ENCODE data around the gene PARD6A. TPM values are rescaled to one million over a fixed set of nuclear protein-coding genes. Genes with fewer than 3 reads are reported as not detected.

The PARD6A gene
- total RNA-seq, 1 experiment from 2014 or later, result 9.5 TPM

GRCh38 chr16:67661101-67661761 is 471 bp downstream of the PARD6A start:
- intact Hi-C loops (cut with micrococcal nuclease; ENCODE audit: unreplicated experiment), result no loop called here
- CTCF ChIA-PET, result interaction anchor here (1.5 to 2.1 kb wide), 3 partner anchors 100 to 140 kb away, joined by 4 to 15 read pairs (median 6); no protein-coding TSS in a partner anchor
- no peak for DNase-seq
- Mint-ChIP-seq H3K36me3 (ENCODE audit: insufficient read depth, unreplicated experiment) (peaks cover 62% of the 10 kb centered on the region), H3K27ac (ENCODE audit: unreplicated experiment) (peak overlapping the region; percentile 96), H3K9me3 (ENCODE audit: low read depth, unreplicated experiment) (no peaks in the 10 kb centered on the region), H3K4me1 (ENCODE audit: low read depth, unreplicated experiment) (no peaks in the 10 kb centered on the region), H3K4me3 (ENCODE audit: low read depth, unreplicated experiment) (peak overlapping the region; percentile 99), H3K27me3 (ENCODE audit: unreplicated experiment) (peaks cover under 1% of the 10 kb centered on the region)
- no peak for TF ChIP-seq CTCF (IDR thresholded peaks at IDR 0.05; ENCODE audit: unreplicated experiment)
- no TSS peak for BruUV-seq (replicated peaks)

GRCh38 chr16:67661886-67662652 is 1.3 kb downstream of the PARD6A start:
- BruUV-seq (replicated peaks), result TSS peak; percentile 38
- no peak for TF ChIP-seq CTCF (IDR thresholded peaks at IDR 0.05; ENCODE audit: unreplicated experiment)
- peaks cover 71% of the 10 kb centered on the region for H3K36me3 Mint-ChIP-seq (ENCODE audit: insufficient read depth, unreplicated experiment)
- H3K4me1 Mint-ChIP-seq (ENCODE audit: low read depth, unreplicated experiment), result no peaks in the 10 kb centered on the region
- intact Hi-C loops (cut with micrococcal nuclease; ENCODE audit: unreplicated experiment), result no loop called here
- CTCF ChIA-PET, result interaction anchor here (0.6 to 1.2 kb wide), 2 partner anchors 11 to 156 kb away, joined by 3 read pairs; no protein-coding TSS in a partner anchor
- no peaks in the 10 kb centered on the region for H3K9me3 Mint-ChIP-seq (ENCODE audit: low read depth, unreplicated experiment)
- peak overlapping the region; percentile 99 for H3K4me3 Mint-ChIP-seq (ENCODE audit: low read depth, unreplicated experiment)
- DNase-seq, result no peak
- no peak overlapping the region for H3K27ac Mint-ChIP-seq (ENCODE audit: unreplicated experiment)
- H3K27me3 Mint-ChIP-seq (ENCODE audit: unreplicated experiment), result no peaks in the 10 kb centered on the region

- no peak for TF ChIP-seq CTCF (IDR thresholded peaks at IDR 0.05; ENCODE audit: unreplicated experiment)
- intact Hi-C loops (cut with micrococcal nuclease; ENCODE audit: unreplicated experiment), result no loop called here
- no TSS peak for BruUV-seq (replicated peaks)
- Mint-ChIP-seq H3K4me1 (ENCODE audit: low read depth, unreplicated experiment) (no peaks in the 10 kb centered on the region), H3K27me3 (ENCODE audit: unreplicated experiment) (no peaks in the 10 kb centered on the region), H3K4me3 (ENCODE audit: low read depth, unreplicated experiment) (no peak overlapping the region), H3K9me3 (ENCODE audit: low read depth, unreplicated experiment) (no peaks in the 10 kb centered on the region), H3K27ac (ENCODE audit: unreplicated experiment) (no peak overlapping the region), H3K36me3 (ENCODE audit: insufficient read depth, unreplicated experiment) (peaks cover 75% of the 10 kb centered on the region)
- CTCF ChIA-PET, result interaction anchor here (0.6 to 2.1 kb wide), 3 partner anchors 10 to 157 kb away, joined by 3 to 7 read pairs (median 3); no protein-coding TSS in a partner anchor
- no peak for DNase-seq
These were observed 1.9 kb downstream of the PARD6A start for GRCh38 chr16:67662653-67663010.

GRCh38 chr16:67663151-67663876 is 2.6 kb downstream of the PARD6A start:
- CTCF ChIA-PET, result interaction anchor here (0.6 to 2.1 kb wide), 3 partner anchors 9 to 396 kb away, joined by 3 to 7 read pairs (median 4); no protein-coding TSS in a partner anchor
- no peaks in the 10 kb centered on the region for H3K27me3 Mint-ChIP-seq (ENCODE audit: unreplicated experiment)

More at GRCh38 chr16:67663151-67663876, 2.6 kb downstream of the PARD6A start:
- intact Hi-C loops (cut with micrococcal nuclease; ENCODE audit: unreplicated experiment), result no loop called here
- no peak for TF ChIP-seq CTCF (IDR thresholded peaks at IDR 0.05; ENCODE audit: unreplicated experiment)
- peak; percentile 50 for DNase-seq
- Mint-ChIP-seq H3K9me3 (ENCODE audit: low read depth, unreplicated experiment) (no peaks in the 10 kb centered on the region), H3K4me1 (ENCODE audit: low read depth, unreplicated experiment) (no peaks in the 10 kb centered on the region), H3K27ac (ENCODE audit: unreplicated experiment) (no peak overlapping the region), H3K4me3 (ENCODE audit: low read depth, unreplicated experiment) (no peak overlapping the region), H3K36me3 (ENCODE audit: insufficient read depth, unreplicated experiment) (peaks cover 75% of the 10 kb centered on the region)
- no TSS peak for BruUV-seq (replicated peaks)
